Activated effector memory CD4-positive, alpha-beta T cell treated with anti-CD3 and anti-CD28 coated beads, Interleukin-2, amount 50 U/mL, for 16 hours (primary cell): ENCODE data around the gene TNFRSF13B.
A peak's percentile ranks its signal among the peaks of the same experiment; 100 is the strongest.
"Not testable (repeated sequence)": the region's sequence is repeated elsewhere in the genome, so short reads cannot be mapped to it uniquely, and the experiment has no call there.

Experiments used
- DNase-seq: peaks from one replicate; pipeline ENCODE4 v3.0.0-alpha.2; 2020

TNFRSF13B gene

DNA sequence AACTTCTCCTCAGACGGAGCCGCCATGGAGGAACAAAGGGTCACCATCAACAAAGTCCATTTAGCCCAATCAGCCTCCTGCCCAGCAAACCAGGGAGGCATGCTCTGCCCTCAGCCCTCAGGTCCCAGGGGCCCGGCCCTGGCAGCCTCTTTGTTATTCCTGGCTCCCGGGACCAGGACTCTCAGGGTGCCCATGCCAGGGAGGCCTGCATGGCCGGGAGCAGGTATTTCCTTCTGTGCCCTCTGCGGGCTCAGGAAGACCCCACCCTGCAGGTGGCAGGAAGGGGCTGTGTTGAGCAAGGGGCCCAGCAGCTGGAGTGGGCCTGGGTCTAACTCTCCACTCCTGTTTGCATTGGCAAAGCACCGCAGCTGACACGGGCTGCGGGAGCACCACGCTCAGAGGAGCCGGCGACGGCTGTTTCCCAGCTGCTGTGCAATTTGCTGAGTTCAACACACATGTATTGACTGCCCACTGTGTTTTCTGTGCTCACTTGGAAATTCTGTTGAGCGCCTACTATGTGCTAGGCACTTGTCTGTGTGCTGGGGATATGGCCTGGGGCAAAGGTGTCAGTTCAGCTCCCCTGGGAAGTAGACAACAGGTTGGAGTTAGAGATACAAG lies 33.2 kb upstream of the TNFRSF13B start:
- DNase-seq = not testable (repeated sequence)

DNA sequence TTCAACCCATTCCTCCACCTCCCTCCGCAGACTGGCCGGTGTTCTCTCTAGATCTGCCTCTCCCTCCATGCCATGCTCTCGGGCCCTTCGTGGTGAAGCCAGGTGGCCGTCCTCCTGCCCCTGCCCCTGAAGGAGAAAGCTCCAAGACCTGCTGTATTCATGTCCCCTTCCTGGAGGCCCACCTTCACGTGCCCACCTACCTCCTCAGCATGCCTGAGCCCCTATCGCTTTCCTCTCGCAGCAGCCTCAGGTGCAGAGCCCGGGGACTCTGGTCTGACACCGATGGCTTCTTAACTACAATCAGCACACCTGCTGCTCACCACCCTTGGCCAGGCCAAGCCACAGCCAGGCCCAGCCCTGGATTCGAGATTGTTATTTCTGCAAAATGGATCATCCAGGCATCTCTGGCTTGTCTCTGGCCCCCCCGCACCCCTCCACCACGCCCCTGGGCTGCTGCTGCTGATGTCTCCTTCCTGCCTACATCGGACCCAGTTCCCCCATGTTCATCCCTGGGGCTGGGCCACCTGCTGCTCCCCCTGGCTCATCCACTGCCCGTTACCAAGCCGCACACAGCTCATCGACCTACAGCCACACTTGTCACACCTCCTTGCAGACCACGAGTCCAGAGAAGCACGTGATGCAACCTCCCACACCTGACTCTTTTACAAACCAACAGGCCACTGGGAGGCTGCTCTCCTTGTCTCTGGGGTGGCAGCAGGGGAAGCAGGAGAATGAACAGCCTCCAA lies 32.5 kb upstream of the TNFRSF13B start:
- no peak for DNase-seq

DNA sequence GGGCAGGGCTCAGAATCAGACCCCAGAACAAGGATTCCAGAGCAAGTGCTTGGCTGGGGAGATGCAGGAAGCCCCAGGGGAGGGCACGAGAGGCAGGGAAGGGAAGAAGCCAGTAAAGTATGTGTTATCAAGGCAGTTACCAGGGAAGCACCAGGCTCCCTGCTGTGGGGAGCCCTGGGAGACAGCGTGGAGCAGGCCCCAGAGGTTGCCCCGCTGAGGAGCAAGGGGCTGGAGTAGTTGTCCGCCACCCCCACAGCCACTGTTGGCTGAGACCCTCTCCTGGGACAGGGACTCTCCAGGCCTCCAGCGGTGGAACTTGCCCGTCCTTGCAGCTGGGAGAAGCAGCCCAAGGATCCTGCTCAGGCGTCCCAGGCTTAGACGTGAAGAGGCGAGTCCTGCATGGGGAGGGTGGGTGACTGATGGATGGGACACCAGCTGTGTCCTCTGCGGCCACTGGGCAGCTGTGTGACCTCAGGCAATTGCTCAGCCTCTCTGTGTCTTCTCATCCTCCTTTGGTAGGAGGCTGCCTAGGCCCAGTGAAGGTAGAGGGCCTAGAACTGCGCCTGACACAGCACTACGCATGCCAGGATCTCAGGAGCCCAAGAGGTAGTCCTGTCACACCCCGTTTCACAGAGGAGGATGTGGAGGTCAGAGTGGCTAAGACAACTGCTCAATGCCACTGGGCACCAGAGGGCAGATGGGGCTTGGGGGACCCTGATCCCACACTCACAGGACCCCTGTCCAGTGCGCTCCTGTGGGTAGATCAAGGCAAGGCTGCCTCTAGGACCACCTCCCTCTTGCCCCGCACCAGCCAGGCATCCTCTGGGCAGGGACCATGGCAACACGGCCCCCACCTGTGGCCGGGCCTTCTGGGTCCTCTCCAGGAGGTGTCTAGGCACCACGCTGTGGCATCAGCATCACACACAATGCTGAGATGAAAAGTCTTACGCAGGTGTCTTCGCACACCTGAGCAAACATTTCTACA lies 31.1 kb upstream of the TNFRSF13B start:
- not testable (repeated sequence) for DNase-seq

DNA sequence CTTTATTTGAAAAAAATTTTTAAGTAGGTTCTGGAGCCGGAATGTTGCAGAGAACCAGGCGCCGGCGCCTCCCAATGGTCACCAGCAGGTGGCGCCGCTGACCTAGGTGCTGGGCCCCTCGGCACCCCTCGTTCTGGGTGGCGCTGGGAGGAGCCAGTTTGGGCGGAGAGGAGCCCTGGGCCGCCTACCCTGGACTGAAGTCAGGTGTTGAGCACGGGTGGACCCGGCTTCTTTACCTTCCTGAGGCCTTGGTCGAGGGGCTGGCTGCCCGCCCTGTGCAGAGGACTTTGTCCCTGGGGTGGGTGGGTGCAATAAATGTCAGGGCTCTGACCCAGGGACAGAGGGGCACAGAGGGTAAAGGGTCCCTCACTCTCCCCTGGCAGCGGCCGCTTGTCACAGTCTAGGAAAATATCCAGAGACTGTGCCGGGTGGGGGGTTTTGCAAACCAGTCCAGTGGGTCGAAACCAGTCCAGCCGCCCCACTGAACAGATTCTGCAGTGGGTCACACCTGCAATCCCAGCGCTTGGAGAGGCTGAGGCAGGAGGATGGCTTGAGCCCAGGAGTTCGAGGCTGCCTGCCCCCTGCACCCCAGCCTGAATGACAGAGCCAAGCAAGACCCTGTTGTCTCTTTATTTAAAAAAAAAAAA lies 30.1 kb upstream of the TNFRSF13B start:
- DNase-seq = peak; percentile 91

DNA sequence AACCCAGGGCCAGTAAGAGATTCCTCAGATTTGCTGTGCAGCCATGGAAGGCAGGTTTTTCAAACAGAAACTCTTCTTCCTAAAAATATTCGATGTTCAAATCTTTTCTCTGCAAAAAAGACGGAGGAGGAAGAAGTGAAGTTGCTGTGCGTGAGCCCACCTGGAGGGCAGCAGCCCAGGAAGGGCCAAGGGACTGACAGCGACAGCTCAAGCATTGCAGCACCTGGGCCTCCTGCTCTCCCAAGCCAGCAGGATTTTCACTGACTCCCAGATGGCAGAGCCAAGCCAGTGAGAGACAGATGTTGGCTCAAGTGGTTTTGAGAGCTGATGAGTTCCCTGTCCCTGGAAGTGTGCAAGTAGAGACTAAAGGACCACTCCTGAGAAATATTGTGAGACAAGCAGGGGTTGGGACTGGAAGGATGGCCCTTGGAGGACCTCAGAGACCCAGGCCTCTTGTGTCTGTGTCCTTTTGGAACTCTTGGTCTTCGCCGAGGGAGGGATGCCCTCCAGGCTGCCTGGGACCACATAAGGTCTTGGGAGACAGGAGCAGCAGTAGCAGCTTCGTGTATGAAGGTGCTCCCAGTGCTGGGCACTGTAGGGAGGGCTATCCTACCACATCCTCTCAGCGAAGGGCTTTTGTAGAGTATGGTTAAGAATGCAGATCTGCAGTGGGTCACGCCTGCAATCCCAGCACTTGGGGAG lies 29.3 kb upstream of the TNFRSF13B start:
- DNase-seq = no peak

DNA sequence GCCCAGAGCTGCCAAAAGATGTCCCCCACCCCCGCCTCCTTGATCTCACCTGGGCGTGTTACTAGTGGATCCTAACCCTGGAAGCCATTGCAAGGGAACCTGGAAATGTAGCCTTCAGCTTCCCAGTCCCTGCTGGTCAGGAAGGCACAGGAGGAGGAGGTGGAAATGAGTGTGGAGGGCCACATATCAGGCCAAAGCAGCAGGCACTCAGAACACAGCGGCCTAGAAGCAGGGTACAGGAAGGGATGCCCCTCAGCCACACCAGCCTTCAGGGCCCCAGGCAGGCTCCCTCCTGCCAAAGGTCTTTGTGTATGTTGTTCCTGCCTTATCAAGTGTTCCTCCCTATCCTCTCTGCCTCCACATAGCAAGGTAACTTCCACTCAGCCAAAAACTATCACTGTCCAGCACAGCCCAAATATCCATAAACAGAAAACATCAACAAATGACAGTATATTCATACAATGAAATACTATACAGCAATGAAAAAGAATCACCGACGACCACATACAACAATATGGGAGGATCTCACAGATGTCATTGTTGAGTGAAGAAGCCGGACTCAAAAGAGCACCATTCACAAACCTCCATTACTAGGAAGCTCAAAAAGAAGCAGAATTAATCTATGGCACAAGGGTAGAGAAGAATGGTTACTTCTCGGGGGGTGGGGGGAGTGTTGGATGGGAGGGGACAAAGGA lies 28.2 kb upstream of the TNFRSF13B start:
- DNase-seq = peak; percentile 50

DNA sequence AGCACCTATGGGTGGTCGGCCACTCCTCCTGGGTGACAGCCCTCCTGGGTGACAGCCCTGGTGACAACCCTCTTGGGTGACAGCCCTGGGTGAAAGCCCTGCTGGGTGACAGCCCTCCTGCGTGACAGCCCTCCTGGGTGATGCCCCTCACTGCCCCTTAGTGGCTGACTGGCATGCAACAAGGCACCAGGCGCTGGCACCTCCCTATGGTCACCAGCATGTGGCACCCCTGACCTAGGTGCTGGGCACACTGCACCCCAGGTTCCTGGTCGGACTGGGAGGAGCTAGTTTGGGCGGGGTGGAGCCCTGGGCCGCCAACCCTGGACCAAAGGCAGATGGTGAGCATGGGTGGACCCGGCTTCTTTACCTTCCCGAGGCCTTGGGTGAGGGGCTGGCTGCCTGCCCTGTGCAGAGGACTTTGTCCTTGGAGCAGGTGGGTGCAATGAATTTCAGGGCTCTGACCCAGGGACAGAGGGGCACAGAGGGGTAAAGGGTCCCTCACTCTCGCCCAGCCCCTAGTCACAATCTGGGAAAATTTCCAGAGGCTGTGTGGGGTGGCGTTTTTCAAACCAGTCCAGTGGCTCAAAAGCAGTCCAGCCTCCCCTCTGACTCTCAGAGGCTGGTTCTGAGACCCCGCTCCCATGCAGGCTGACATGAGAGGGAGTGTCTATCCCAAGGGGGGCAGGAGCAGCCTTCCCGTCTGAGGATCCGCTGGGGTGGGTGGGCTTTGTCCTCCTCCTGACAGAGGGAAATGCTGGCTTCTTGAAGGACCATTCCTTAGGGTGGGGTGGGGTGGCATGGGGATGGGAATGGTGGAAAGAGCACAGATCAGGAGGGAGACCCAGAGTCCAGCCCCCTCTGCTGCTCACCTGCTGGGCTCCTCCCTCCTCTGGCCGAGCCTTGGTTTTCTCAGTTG lies 25.9 kb upstream of the TNFRSF13B start:
- DNase-seq = peak; percentile 60

DNA sequence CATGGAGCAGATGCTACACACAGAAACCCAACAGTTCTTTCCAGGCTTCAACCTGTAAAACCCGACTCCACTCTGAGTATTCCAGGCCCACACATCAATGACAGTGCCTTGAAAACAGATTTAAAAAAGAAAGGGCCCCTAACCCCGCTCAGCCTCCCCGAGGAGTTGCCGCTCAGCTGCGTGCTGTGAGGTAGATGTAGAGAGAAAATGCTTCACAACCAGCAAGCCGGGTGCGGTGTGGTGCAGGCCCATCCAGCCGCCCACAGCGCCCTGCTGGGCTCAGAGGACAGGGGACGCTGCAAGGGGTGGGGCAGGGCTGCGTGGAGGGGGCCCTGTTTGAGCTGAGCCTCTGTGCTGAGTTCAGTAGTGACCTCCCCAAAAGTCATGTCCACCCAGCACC lies 24.8 kb upstream of the TNFRSF13B start:
- peak; percentile 50 for DNase-seq

DNA sequence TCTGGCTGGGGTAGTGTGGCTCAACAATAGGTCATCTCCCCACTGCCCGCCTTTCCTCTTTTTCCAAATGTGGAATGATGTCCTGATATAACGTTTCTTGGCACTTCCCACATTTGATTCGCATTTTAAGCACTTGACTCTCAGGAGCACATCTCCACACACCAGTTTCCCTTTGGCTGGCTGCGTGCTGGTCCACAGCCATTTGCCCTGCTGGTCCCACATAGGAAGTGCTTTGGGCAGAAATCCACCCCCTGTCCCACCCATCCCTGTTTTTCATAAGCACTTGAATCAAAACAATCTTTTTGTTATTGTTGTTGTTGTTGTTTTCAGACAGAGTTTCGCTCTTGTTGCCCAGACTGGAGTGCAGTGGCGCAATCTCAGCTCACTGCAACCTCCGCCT lies 24.0 kb upstream of the TNFRSF13B start:
- no peak for DNase-seq

DNA sequence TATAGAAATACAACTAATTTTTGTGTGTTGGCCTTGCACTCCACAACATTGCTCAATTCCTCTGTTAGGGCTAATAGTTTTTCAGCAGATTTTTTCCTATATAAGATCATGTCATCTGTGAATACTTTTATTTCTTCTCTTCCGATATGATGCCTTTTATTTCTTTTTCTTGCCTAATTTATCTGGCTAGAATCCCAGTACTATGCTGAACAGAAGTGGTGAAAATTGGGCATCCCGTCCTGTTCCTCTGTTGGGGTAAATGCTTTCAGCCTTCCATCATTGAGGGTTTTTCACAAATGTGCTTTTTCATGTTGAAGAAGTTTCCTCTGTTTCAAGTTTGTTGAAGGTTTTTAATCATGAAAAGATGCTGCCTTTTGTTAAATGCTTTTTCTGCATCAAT lies 22.7 kb upstream of the TNFRSF13B start:
- no peak for DNase-seq

DNA sequence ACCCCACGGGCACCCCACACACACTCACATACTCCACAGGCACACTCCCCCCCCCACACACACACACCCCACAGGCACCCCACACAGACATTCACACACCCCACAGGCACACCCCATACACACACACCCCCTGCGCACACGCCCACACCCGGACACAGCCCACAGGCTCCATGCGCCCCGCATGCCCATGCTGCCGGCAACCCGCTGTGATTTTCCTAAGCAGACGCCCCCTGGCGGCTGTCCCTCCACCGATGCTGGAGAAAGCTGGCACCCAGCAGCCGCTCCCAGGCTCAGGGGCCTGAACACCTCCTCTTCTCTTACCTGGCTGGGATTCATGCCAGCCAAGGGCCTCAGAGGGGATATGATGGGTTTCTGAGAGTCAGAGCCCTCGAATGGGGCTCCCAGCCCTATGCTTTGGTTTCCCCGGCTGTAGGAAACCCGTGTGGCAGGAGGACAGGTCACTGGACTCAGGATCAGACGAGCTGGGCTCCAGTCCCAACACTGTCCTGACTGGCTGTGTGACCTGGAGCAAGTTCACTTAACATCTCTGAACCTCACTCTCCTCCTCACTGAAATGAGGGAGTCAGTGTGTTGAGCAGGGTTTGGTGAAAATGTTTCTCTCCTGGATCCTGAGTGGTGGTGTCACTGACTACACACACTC lies 19.6 kb upstream of the TNFRSF13B start:
- DNase-seq = peak; percentile 92

DNA sequence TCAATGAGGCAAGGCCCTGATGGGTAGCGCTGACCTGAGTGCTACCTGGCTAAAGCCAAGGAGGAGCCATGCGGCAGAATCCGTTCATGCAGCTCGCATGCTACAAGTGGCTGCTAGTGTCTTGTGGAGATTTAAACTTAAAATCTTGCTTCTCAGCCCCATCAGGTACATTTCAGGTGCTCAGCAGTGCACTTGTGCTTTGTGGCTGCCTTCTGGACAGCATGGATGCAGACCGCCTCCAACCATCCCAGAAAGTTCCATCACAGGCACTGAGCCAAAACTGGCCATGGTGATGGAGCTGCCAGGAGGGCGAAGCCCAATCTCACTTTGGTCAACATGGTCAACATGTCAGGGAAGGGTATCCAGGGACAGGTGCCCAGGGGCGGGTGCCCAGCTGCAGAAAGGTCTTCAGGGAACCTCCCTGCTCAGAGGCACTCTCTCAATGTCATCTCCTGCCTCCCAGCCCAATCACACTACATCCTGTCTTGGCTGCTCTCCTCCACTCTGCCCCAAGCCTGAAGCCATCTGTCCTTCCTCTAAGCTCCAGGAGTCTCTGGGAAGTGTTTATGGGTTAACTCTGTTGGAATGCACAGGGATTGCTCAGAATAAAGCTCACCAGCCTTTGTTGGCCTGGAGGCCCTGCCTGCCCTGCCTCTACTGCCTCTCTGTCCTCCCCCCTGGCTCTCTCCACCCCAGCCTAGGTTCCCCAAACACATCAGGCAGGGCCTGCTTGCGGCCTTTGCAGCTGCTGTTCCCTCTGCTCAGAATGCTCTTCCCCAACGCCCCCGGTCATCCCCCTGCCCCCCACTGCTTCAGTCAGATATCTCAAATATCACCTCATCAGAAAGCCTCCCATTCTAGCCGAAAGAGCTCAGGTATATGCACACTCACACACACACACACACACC lies 18.3 kb upstream of the TNFRSF13B start:
- DNase-seq = no peak

DNA sequence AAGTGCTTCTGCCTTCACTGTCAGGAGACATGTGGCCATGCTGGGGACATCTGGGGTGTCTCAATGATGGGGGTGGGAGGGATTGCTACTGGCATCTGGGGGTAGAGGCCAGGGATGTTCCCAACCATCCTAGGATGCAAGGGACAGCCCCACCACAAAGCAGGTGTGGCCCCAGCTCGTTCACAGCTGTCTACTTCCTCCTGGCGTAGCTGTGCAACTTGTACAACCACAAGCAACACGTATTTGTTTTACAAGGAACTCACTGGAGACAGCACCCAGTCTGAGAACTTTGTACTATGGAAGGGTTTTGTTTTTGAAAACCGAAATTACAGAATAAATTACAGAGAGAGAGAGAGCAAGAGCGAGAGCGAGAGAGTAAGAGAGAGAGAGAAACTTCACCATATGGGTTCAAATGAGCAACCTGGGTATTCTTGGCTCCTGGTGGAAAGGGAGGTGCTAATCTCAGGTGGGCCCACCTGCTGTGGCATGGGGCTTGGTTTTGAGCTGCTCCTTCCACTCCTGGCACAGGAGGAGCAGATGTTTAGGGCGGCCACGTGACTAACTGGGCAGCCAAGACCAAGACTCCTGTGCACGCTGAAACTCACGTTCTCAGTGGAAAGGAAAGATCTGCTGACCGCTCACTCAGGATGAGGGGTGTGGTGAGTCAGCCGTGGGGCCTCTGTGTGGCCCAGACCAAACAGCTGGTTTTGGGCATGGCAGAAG lies 17.5 kb upstream of the TNFRSF13B start:
- no peak for DNase-seq

DNA sequence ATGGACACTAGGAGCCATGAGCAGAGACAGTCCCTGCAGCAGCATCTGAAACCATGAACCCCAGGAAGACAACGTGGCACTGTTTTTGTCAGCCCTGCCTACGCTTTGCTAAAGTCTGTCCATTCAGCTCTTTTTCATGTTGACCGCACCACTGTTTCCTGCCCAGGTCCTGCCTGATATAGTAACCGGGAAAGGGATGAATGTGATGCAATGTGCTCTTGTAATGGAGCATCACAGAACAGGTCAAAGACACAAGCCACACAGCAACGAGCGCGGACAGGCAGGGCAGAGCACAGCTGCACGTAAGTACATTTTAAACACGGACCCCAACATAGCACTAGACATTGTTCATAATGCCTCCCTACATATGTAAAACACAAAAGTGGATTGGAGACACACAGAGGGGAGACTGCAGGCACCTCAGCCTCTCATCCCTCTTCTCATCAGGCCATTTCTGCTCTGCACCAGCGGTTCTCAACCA lies 16.9 kb upstream of the TNFRSF13B start:
- no peak for DNase-seq

DNA sequence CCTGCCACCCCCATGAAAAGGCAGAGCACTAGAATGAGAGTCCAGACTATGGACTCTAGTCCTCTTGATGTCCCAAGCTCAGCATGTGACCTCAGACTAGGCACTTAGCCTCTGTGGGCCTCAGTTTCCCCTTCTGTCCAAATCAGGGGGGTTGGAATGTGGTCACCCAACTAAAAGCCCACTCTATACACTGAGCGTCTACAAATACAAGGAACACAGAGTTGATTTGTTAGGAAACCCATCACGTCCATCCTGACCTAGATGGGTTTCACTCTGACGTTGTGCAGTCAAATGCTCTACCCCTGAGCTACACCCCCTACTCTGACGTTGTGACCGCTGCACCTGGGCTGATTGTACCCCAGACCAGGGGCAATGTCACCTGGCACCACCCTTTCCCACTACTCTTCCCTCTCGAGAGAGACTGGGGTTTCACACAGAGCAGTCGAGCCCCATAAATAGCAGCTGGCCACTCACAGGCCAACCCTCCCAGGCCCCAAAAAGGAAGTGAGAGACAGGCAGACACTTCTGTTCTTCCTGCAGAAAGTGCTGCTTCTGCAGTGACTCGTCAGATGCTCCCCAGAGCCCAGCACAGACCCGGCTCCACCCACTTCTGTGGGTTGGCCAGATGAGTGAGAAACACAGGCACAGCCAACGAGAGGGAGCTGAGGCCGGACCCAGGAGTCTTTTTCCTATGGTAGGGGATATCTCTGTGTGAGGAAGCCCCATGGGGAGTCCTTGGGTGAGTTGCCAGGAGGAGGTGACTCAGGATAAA lies 16.1 kb upstream of the TNFRSF13B start:
- DNase-seq = peak; percentile 83

DNA sequence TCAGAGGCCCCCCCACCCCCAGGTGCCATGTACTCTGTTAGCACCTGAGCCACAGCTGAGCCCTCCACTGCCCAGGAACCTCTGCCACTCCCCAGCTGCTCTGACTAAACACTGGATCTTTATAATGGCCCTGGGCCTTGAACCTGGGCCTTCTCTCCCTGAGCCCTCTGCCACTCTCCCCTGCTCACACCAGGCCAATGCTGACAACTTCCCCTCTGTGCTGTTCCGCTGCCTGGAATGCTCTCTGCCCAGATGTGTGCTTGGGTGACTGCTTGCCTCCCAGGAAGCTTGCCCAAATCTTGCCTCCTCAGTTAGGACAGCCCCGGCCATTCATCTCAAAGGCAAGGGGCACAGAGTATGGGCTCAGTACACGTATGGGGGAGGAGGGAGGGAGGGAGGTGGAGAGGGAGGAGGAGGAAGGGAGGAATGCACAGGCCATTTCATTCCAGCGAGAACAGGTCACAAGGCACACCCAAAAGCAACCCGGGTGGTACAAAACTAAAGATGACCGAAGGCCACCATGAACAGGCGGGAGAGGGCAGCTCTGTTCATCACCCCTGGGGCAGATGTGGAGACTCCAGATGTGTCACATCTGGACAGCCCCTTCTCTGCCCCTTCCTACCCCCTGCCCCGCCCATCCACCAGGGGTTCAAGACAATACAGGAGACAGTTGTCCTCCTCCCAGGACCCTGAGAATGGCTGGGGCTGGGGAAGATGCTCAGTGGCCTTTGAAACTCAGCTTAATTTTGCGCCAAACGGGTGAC lies 15.3 kb upstream of the TNFRSF13B start:
- no peak for DNase-seq
